Endodermal cell (in vitro differentiated cells): Measurements from ENCODE around the gene SDK1. TPM values are rescaled to one million over a fixed set of nuclear protein-coding genes. Genes with fewer than 3 reads are reported as not detected.
A peak's percentile ranks its signal among the peaks of the same experiment; 100 is the strongest.
"Not testable (repeated sequence)": the region's sequence is repeated elsewhere in the genome, so short reads cannot be mapped to it uniquely, and the experiment has no call there.

Source experiments
- DNase-seq: peaks from one replicate; pipeline ENCODE4 v3.0.0-alpha.2; 2017
- H3K27ac ChIP-seq: 2 replicates; pipeline ENCODE4 v1.5.1; 2013; ENCODE audit warnings: mild to moderate bottlenecking, low read depth, low read length, moderate library complexity
- H3K27me3 ChIP-seq: 2 replicates; pipeline ENCODE4 v1.6.1; 2013; ENCODE audit warnings: mild to moderate bottlenecking, low read length, moderate library complexity; ENCODE audit not compliant: insufficient read depth, control insufficient read depth, poor library complexity, severe bottlenecking
- H3K36me3 ChIP-seq: 2 replicates; pipeline ENCODE4 v1.7.0; 2013; ENCODE audit warnings: mild to moderate bottlenecking, low read length, moderate library complexity; ENCODE audit not compliant: control insufficient read depth, insufficient read depth
- H3K4me1 ChIP-seq: one replicate; pipeline ENCODE4 v1.7.0; 2013; ENCODE audit warnings: low read length; ENCODE audit not compliant: control insufficient read depth, insufficient read depth
- H3K4me3 ChIP-seq: 2 replicates; pipeline ENCODE4 v1.5.1; 2013; ENCODE audit warnings: mild to moderate bottlenecking, low read length, moderate library complexity
- H3K9ac ChIP-seq: 2 replicates; pipeline ENCODE4 v1.6.1; 2013; ENCODE audit warnings: mild to moderate bottlenecking, low read length, moderate library complexity; ENCODE audit not compliant: poor library complexity, severe bottlenecking; ENCODE audit errors: extremely low read depth
- H3K9me3 ChIP-seq: 2 replicates; pipeline ENCODE4 v1.6.1; 2013; ENCODE audit warnings: mild to moderate bottlenecking, low read length, moderate library complexity; ENCODE audit not compliant: control insufficient read depth
- H3K27ac Mint-ChIP-seq: 2 replicates; pipeline ENCODE4 v1.8.0; 2020; ENCODE audit warnings: mixed read lengths
- H3K27me3 Mint-ChIP-seq: 2 replicates; pipeline ENCODE4 v1.8.0; 2021; ENCODE audit warnings: mild to moderate bottlenecking, mixed read lengths; ENCODE audit not compliant: insufficient read depth
- H3K36me3 Mint-ChIP-seq: 2 replicates; pipeline ENCODE4 v1.8.0; 2020; ENCODE audit warnings: low read depth, mixed read lengths
- H3K4me1 Mint-ChIP-seq: 2 replicates; pipeline ENCODE4 v1.8.0; 2020; ENCODE audit warnings: mixed read lengths
- H3K4me3 Mint-ChIP-seq: 2 replicates; pipeline ENCODE4 v1.8.0; 2020; ENCODE audit warnings: mild to moderate bottlenecking, moderate library complexity, mixed read lengths
- H3K9me3 Mint-ChIP-seq: 2 replicates; pipeline ENCODE4 v1.8.0; 2020; ENCODE audit warnings: mild to moderate bottlenecking, mixed read lengths
- CTCF ChIP-seq: fragments of 200-600 bp; sonication (generic); conservative IDR thresholded peaks from 2 replicates; pipeline ENCODE4 v1.5.0; 2021; ENCODE audit warnings: antibody characterized with exemption, mild to moderate bottlenecking
- WGBS, 2 experiments: methylation state at CpG; one replicate each; pipeline versions ENCODE4 v1.1.5 to v1.1.7; 2013; ENCODE audit warnings: missing lambda C conversion rate in 2 of 2, mixed read lengths in 1 of 2; ENCODE audit not compliant: insufficient coverage in 1 of 2, insufficient read length in 1 of 2; 5-methylcytosine and 5-hydroxymethylcytosine counted together
- total RNA-seq, 2 donors: library from RNA; stranded (reverse); fragmentation: NEBNext Ultra II Directional in 1 of 2; extraction: Animal tissue kit (Norgen Biotek cat#: 25700) in 1 of 2; gene quantifications; 2 replicates in 1 of 2; 3 replicates in 1 of 2; pipeline ENCODE4 v1.2.1, GENCODE V29; 2021

SDK1 gene
- total RNA-seq, 2 donors from 2014 or later: 22.7 to 23.1 TPM

- Mint-ChIP-seq H3K4me1 (peaks cover 6% of the 10 kb centered on the region), H3K4me3 (no peak overlapping the region), H3K27me3 (no peaks in the 10 kb centered on the region), H3K36me3 (peaks cover 12% of the 10 kb centered on the region), H3K9me3 (peaks cover 4% of the 10 kb centered on the region), H3K27ac (no peak overlapping the region)
- Histone ChIP-seq H3K9ac (peak overlapping the region; percentile 25), H3K27me3 (no peaks in the 10 kb centered on the region), H3K27ac (no peak overlapping the region), H3K4me1 (peaks cover 3% of the 10 kb centered on the region), H3K4me3 (no peak overlapping the region), H3K36me3 (no peaks in the 10 kb centered on the region), H3K9me3 (no peaks in the 10 kb centered on the region)
- no peak for TF ChIP-seq CTCF
- DNase-seq: no peak
- 90 to 93% methylated on average over 18 to 32 of the region's 32 CpGs for WGBS, 2 experiments
These were observed 913.5 kb downstream of the SDK1 start for GRCh38 chr7:4214291-4215155.

- H3K36me3 ChIP-seq: no peaks in the 10 kb centered on the region
- Mint-ChIP-seq H3K4me1 (peaks cover 6% of the 10 kb centered on the region), H3K36me3 (peaks cover 12% of the 10 kb centered on the region), H3K27ac (no peak overlapping the region), H3K27me3 (no peaks in the 10 kb centered on the region), H3K9me3 (peaks cover 4% of the 10 kb centered on the region), H3K4me3 (no peak overlapping the region)
- no peaks in the 10 kb centered on the region for H3K27me3 ChIP-seq
- WGBS, 2 experiments: 94 to 95% methylated on average over 8 to 19 of the region's 19 CpGs
- H3K9me3 ChIP-seq: no peaks in the 10 kb centered on the region
- no peak overlapping the region for H3K27ac ChIP-seq
- no peak for TF ChIP-seq CTCF
- DNase-seq: no peak
- H3K4me1 ChIP-seq: peaks cover 3% of the 10 kb centered on the region
- no peak overlapping the region for H3K9ac ChIP-seq
- no peak overlapping the region for H3K4me3 ChIP-seq
These were observed 914.2 kb downstream of the SDK1 start for GRCh38 chr7:4215176-4215720.

GRCh38 chr7:4216016-4216415 lies 915.0 kb downstream of the SDK1 start:
- DNase-seq: no peak
- Histone ChIP-seq H3K27ac (no peak overlapping the region), H3K4me3 (no peak overlapping the region), H3K27me3 (no peaks in the 10 kb centered on the region), H3K9me3 (no peaks in the 10 kb centered on the region), H3K9ac (no peak overlapping the region), H3K36me3 (no peaks in the 10 kb centered on the region), H3K4me1 (peaks cover 3% of the 10 kb centered on the region)
- whole genome bisulfite sequencing, 2 experiments: 92 to 97% methylated on average over 15 to 16 of the region's 16 CpGs
- Mint-ChIP-seq H3K9me3 (peaks cover 4% of the 10 kb centered on the region), H3K27me3 (no peaks in the 10 kb centered on the region), H3K27ac (no peak overlapping the region), H3K4me1 (peaks cover 6% of the 10 kb centered on the region), H3K36me3 (peaks cover 6% of the 10 kb centered on the region), H3K4me3 (no peak overlapping the region)
- no peak for TF ChIP-seq CTCF

- not testable (repeated sequence) for H3K4me3 Mint-ChIP-seq, H3K27ac Mint-ChIP-seq, H3K27me3 ChIP-seq, H3K27me3 Mint-ChIP-seq, H3K9ac ChIP-seq, H3K4me1 Mint-ChIP-seq, H3K36me3 ChIP-seq, DNase-seq, H3K4me3 ChIP-seq, H3K9me3 Mint-ChIP-seq, H3K9me3 ChIP-seq, H3K36me3 Mint-ChIP-seq, H3K4me1 ChIP-seq, H3K27ac ChIP-seq
- WGBS, 2 experiments: 95 to 98% methylated on average over 13 to 29 of the region's 29 CpGs
These were observed 916.1 kb downstream of the SDK1 start for GRCh38 chr7:4217126-4217660.
